ENCODE results near the gene NCLN.
"Not testable (repeated sequence)": the region's sequence is repeated elsewhere in the genome, so short reads cannot be mapped to it uniquely, and the experiment has no call there.

The NCLN gene

DNA sequence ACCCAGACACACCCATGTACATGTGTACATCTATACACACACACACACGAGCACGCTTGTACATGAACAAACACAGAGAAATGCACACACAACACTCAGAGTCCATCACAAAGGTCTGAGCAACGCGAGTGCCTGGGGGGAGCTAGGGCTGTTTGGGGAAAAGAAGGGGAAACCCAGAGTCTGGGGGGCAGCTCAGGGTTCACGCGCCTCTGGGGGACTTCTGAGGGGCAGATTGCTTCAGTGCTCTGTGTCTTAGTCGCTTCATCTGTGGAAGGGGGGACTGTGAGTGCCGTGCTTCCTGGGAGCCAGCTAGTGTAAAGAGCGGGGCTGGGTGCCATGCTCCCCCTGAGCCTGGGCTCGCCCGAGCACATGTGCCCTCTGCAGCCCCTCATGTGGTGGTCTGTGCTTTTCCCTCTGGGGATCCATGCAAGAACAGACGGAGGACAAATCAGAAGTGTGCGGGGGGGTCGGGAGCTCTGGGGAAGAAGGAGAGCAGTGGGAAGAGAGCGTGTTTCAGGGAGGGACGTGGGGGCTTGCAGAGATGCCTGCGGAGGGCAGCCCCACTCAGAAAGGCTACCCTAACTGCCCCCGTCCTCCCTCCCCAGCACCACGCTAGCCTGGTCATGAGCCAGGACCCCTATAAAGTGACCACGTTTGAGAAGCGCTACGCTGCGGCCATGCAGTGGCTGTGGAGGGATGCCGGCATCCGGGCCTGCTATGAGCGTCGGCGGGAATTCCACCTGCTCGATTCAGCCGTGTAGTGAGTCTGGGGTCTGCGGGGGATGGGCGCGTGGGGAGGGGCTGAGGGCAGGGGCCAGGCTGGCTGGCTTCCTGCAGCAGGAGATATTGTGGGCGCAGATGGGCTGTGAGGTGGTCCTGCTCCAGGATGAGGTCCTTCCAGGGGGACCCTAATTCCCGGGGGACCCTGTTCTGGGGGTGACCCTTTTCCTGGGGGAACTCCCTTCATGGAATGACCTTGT, 35.9 kb upstream of the NCLN start:
- H3K27ac Mint-ChIP-seq = no peak overlapping the region
- intact Hi-C loops (cut with micrococcal nuclease) = no loop called here
- peaks cover 38% of the 10 kb centered on the region for H3K4me1 Mint-ChIP-seq (ENCODE audit: low read depth)
- H3K4me3 Mint-ChIP-seq = no peak overlapping the region
- no peaks in the 10 kb centered on the region for H3K27me3 Mint-ChIP-seq
- H3K9me3 Mint-ChIP-seq = no peaks in the 10 kb centered on the region
- H3K36me3 Mint-ChIP-seq (ENCODE audit: low read depth) = peaks cover 13% of the 10 kb centered on the region

DNA sequence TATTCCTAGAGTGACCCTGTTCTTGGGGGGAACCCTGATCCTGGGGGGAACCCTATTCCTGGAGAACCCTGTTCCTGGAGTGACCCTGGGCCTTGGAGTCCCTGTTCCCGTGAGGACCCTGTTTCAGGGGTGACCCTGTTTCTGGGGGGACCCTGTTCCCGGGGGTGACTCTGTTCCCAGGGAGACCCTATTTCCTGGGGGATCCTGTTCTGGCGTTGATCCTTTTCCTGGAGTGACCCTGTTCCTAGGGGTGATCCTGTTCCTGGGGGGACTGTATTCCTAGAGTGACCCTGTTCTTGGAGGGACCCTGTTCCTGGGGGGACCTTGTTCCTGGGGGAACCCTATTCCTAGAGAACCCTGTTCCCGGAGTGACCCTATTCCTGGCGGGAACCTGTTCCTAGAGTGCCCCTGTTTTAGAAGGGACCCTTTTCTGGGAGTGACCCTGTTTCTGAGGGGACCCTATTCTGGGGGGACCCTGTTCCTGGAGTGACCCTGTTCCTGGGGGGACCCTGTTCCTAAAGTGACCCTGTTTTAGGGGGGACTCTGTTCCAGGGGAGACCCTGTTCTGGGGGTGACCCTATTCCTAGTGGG, 34.9 kb upstream of the NCLN start:
- intact Hi-C loops (cut with micrococcal nuclease) = no loop called here
- Mint-ChIP-seq H3K27ac (no peak overlapping the region), H3K9me3 (no peaks in the 10 kb centered on the region), H3K36me3 (ENCODE audit: low read depth) (peaks cover 13% of the 10 kb centered on the region), H3K4me3 (no peak overlapping the region), H3K4me1 (ENCODE audit: low read depth) (peaks cover 34% of the 10 kb centered on the region), H3K27me3 (no peaks in the 10 kb centered on the region)

DNA sequence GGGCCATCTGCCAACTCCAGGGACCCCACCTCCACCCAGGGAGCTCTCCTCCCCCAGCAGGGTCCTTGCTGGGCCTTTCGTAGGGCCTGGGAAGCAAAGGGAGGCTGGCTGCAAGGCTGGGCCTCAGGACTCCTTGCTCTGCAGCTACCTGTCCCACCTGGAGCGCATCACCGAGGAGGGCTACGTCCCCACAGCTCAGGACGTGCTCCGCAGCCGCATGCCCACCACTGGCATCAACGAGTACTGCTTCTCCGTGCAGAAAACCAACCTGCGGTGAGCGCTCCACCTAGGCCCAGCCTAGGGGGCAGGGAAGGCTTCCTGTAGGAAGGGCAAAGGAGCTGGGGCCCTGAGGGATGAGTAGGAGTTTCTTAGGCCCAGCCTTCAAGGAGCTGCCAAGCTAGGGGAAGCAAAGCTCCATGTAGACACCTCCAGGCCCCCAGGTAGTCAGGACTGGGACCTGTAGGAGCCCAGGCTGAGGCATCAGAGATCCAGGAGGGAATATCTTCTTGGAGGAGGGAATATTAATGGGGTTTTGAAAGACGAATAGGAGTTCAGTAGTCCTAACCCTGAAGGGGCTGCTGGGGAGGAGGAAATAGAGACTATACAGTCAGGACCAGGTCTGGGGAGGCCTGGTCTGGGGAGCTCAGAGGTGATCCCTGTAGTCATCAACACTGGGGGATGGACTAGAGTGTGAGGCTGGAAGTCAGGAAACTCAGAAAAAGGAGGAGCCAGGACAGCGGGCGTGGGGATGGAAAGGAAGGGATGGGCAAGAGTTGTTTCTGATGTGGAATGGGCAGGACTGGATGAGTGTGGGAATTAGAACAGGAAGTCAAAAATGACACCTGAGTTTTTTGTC, 33.9 kb upstream of the NCLN start:
- peaks cover 3% of the 10 kb centered on the region for H3K36me3 Mint-ChIP-seq (ENCODE audit: low read depth)
- peaks cover 24% of the 10 kb centered on the region for H3K4me1 Mint-ChIP-seq (ENCODE audit: low read depth)
- intact Hi-C loops (cut with micrococcal nuclease) = no loop called here
- H3K9me3 Mint-ChIP-seq = no peaks in the 10 kb centered on the region
- H3K27ac Mint-ChIP-seq = no peak overlapping the region
- no peak overlapping the region for H3K4me3 Mint-ChIP-seq
- no peaks in the 10 kb centered on the region for H3K27me3 Mint-ChIP-seq

GRCh38 chr19:3152419-3152780, 33.3 kb upstream of the NCLN start:
- Mint-ChIP-seq H3K27me3 (no peaks in the 10 kb centered on the region), H3K9me3 (no peaks in the 10 kb centered on the region), H3K36me3 (ENCODE audit: low read depth) (no peaks in the 10 kb centered on the region), H3K27ac (no peak overlapping the region), H3K4me1 (ENCODE audit: low read depth) (peaks cover 22% of the 10 kb centered on the region), H3K4me3 (no peak overlapping the region)
- intact Hi-C loops (cut with micrococcal nuclease) = no loop called here

DNA sequence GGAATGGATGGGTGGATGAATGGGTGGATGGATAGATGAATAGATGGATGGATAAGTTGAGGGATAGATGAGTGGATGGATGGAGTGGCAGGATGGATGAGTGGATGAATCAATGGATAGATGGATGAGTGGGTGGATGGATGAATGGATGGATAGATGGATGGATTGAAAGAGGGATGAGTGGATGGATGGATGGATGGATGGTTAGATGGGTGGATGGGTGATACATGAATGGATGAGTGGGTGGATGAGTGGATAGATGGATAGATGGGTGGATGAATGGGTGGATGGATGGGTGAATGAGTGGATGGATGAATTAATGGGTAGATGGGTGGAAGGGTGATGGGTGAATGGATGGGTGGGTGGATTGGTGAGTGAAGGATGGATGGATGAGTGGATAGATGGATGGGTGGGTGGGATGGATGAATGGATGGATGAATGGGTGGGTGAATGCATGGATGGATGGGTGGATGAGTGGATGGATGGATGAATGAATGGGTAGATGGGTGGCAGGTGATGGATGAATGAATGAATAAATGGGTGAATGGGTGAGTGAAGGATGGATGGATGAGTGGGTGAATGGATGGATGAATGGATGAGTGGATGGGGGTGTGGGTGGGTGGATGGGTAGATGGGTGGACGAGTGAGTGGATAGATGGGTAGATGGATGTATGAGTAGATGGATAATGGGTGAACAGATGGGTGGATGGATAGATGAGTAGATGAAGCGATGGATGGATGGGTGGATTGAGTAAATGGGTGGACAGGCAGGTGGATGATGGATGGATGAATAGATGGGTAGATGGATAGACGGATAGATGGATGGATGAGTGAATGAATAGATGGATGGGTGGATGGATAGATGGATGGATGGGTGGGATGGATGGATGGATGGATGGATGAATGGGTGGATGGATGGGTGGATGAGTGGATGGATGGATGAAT, 32.2 kb upstream of the NCLN start:
- intact Hi-C loops (cut with micrococcal nuclease) = no loop called here
- no peaks in the 10 kb centered on the region for H3K36me3 Mint-ChIP-seq (ENCODE audit: low read depth)

GRCh38 chr19:3154447-3154846, 31.3 kb upstream of the NCLN start:
- H3K9me3 Mint-ChIP-seq; intact Hi-C loops (cut with micrococcal nuclease); H3K27ac Mint-ChIP-seq; H3K27me3 Mint-ChIP-seq; H3K36me3 Mint-ChIP-seq (ENCODE audit: low read depth): not testable (repeated sequence)
- H3K4me1 Mint-ChIP-seq (ENCODE audit: low read depth) = peaks cover 11% of the 10 kb centered on the region
- peak overlapping the region; percentile 27 for H3K4me3 Mint-ChIP-seq

More for the DNA sequence above, 32.2 kb upstream of the NCLN start:
- H3K4me3 Mint-ChIP-seq = no peak overlapping the region
- H3K27me3 Mint-ChIP-seq = no peaks in the 10 kb centered on the region
- H3K9me3 Mint-ChIP-seq = no peaks in the 10 kb centered on the region
- H3K4me1 Mint-ChIP-seq (ENCODE audit: low read depth) = peaks cover 17% of the 10 kb centered on the region
- H3K27ac Mint-ChIP-seq = no peak overlapping the region

DNA sequence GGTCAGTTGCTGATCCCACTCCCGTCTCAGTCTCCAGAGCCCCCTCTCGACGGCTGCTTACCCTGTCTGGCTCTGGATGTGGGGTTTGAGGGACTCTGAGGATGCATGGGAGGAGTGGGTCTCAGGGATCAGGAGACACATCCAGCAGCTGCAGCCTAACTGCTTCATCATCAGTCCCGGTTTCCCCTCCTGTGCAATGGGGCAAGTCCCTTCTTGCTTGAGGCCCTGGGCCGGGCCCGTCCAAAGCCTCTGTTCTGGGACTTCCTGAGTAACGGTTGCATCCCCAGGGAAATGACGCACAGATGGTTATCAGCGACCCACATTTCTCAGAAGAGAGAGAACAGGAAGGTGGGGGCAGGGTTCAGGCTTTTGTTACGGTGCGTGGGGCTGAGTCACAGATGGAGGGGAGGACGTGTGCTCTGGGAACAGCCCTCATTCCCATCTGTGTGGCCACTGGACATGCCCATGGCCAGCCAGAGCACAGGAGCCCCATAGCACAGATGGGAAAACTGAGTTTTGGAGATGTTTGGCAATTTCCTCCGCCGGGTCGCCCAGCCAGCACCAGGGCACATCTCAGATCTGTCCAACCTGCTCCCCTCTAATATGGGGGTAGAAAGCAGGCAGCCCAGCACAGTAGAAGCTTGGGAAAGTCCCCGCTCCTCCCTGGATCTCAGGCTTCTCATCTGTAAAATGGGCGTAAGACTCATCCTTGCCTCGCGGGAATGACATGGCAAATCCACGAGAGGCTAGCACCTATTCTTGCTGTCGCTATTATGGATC, 30.6 kb upstream of the NCLN start:
- peaks cover 6% of the 10 kb centered on the region for H3K4me1 Mint-ChIP-seq (ENCODE audit: low read depth)
- intact Hi-C loops (cut with micrococcal nuclease) = no loop called here
- no peaks in the 10 kb centered on the region for H3K27me3 Mint-ChIP-seq
- H3K4me3 Mint-ChIP-seq = peak overlapping the region; percentile 27
- no peak overlapping the region for H3K27ac Mint-ChIP-seq
- peaks cover 4% of the 10 kb centered on the region for H3K9me3 Mint-ChIP-seq
- H3K36me3 Mint-ChIP-seq (ENCODE audit: low read depth) = no peaks in the 10 kb centered on the region

- Mint-ChIP-seq H3K9me3 (peaks cover 9% of the 10 kb centered on the region), H3K4me1 (ENCODE audit: low read depth) (peaks cover 16% of the 10 kb centered on the region), H3K36me3 (ENCODE audit: low read depth) (no peaks in the 10 kb centered on the region), H3K4me3 (no peak overlapping the region), H3K27ac (no peak overlapping the region), H3K27me3 (no peaks in the 10 kb centered on the region)
- intact Hi-C loops (cut with micrococcal nuclease) = no loop called here
These were observed 28.5 kb upstream of the NCLN start for GRCh38 chr19:3157096-3157845.

DNA sequence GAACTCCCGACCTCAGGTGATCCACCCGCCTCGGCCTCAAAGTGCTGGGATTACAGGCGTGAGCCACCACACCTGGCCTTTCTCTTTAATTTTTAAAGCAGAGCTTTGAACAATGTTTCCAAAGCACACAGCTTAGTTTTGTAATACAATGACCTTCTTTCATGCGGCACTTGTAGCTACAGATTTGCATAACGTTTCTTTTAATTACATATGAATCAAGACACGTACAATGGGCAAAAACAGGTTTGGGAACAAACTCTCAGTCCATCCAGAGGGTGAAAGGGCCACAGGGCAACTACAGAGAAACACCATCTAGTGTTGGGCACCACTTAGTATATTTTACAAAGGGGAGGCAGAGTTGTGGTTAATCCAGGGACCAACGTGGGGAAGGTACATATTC, 26.2 kb upstream of the NCLN start:
- Mint-ChIP-seq H3K4me1 (ENCODE audit: low read depth) (peaks cover 33% of the 10 kb centered on the region), H3K36me3 (ENCODE audit: low read depth) (no peaks in the 10 kb centered on the region), H3K27me3 (no peaks in the 10 kb centered on the region), H3K27ac (no peak overlapping the region), H3K4me3 (no peak overlapping the region), H3K9me3 (peaks cover 9% of the 10 kb centered on the region)
- intact Hi-C loops (cut with micrococcal nuclease) = no loop called here

DNA sequence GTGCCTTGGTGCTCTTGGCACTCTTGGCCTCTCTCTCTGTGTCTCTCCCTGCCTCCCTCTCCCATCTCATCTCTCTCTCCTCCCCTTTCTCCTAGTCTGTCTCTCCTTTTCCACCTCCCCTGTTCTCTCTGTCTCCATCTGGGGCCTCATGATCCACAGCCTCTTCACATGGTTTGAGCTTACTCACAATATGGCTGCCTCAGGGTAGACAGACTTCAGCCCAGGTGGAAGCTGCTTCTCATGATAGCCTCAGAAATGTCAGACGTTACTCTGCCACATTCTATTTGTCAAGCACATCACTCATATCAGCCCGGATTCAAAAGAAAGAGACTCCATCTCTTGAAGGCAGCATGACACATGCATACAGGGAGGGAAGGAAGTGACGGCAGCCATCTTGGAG, 25.5 kb upstream of the NCLN start:
- Mint-ChIP-seq H3K27ac (peak overlapping the region; percentile 47), H3K36me3 (ENCODE audit: low read depth) (peaks cover 3% of the 10 kb centered on the region), H3K9me3 (peaks cover 9% of the 10 kb centered on the region), H3K4me3 (no peak overlapping the region), H3K4me1 (ENCODE audit: low read depth) (peaks cover 38% of the 10 kb centered on the region), H3K27me3 (no peaks in the 10 kb centered on the region)
- intact Hi-C loops (cut with micrococcal nuclease) = loop anchor here (5.0 kb wide), 1 partner anchor 33 kb away; no protein-coding TSS in a partner anchor

- Mint-ChIP-seq H3K27me3 (no peaks in the 10 kb centered on the region), H3K4me1 (ENCODE audit: low read depth) (peaks cover 46% of the 10 kb centered on the region), H3K36me3 (ENCODE audit: low read depth) (peaks cover 11% of the 10 kb centered on the region), H3K27ac (peak overlapping the region; percentile 47), H3K9me3 (peaks cover 9% of the 10 kb centered on the region), H3K4me3 (no peak overlapping the region)
- intact Hi-C loops (cut with micrococcal nuclease) = loop anchor here (5.0 kb wide), 1 partner anchor 34 kb away; no protein-coding TSS in a partner anchor
These were observed 24.3 kb upstream of the NCLN start for GRCh38 chr19:3161453-3161852.
